GM19468 (cell line): Measurements from ENCODE around the gene ALS2CL.

ENCODE experiments used
- ATAC-seq: cut with Tn5 transposase; IDR thresholded peaks from one replicate; pipeline ENCODE4 v1.9.1; 2021; ENCODE audit warnings: mild to moderate bottlenecking, moderate library complexity, moderate number of reproducible peaks; ENCODE audit not compliant: unreplicated experiment; ENCODE audit errors: extremely low read depth

The ALS2CL gene

GRCh38 chr3:46655271-46655670 is 38.2 kb downstream of the ALS2CL start:
- ATAC-seq, result no peak

- no peak for ATAC-seq
Measured at GRCh38 chr3:46651084-46651483, 42.4 kb downstream of the ALS2CL start.

GRCh38 chr3:46649436-46649835 is 44.0 kb downstream of the ALS2CL start:
- ATAC-seq, result no peak

DNA sequence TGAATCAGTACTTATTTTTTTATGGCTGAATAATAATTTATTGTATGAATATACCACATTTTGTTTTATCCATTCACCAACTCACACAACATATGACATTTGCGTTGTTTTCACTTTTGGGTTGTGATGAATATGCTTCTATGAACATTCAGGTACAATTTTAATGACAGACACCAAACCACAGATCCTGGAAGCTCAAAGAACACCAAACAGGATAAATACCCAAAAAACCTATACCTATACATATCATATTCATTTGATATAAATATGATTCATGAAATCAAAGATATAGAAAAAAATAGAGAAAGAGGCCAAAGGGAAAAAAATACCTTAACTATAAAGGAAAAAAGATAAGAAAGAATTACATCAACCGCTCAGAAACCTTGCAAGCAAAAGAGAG is 45.4 kb downstream of the ALS2CL start:
- no peak for ATAC-seq

- ATAC-seq, result no peak
Measured at GRCh38 chr3:46646700-46647099, 46.8 kb downstream of the ALS2CL start.

- ATAC-seq, result no peak
Measured at GRCh38 chr3:46643701-46644100, 49.8 kb downstream of the ALS2CL start.

DNA sequence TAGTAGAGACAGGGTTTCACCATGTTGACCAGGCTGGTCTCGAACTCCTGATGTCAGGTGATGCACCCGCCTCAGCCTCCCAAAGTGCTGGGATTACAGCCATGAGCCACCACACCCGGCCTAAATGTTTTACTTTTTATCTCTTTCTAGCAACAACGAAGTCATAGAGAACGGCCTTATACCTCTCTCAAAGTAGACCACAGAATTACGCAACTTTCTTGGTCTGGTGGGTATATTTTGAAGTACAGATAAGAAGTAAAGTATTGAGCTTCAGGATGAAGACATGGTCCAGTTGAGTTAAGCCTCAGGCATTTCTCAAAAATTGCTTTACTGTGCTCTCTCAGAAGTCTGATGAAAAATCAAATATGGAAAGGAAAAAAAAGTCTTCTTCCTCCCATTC is 50.5 kb downstream of the ALS2CL start:
- ATAC-seq, result no peak

DNA sequence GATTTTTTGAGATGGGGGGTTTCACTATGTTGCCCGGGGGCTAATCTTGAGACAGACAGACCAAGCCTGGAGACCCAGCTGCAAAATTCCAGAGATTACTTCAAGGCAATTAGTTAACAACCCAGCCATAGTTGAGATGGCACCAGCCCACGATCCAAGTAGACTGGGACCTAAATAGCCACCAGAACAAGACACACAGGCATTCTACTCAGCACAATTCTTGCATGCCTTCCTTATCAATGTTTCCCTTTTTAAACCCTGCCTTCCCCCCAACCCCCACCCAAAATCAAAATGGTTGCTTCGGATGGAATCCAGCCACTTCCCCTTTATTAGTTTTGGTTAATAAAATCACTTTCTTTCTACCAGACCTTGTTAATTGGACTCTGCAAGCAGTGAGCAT is 52.6 kb downstream of the ALS2CL start:
- ATAC-seq, result no peak

DNA sequence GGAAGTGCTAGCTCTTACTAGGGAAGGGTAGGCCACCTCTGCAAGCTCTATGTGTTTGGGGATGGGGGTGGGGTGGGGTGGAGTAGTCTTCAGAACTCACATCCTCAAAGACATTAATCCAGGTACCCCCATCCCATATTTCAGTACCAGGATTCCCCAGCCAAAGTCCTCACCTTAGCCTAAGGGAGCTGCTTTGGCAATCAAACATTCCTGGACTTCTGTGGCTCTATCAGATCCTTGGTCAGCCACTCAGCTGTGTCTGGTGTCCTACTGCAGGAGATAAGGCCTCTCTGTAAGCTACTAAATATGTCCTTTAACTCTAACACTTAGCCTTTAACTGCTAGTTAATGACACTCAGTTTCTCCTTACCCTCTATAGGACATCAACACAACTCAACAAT is 54.3 kb downstream of the ALS2CL start:
- no peak for ATAC-seq

- no peak for ATAC-seq
Measured at GRCh38 chr3:46634856-46635255, 58.6 kb downstream of the ALS2CL start.

GRCh38 chr3:46632792-46633191 is 60.7 kb downstream of the ALS2CL start:
- no peak for ATAC-seq

- ATAC-seq, result peak; percentile 39
Measured at GRCh38 chr3:46629551-46630517, 63.6 kb downstream of the ALS2CL start.

- no peak for ATAC-seq
Measured at GRCh38 chr3:46628901-46629369, 64.5 kb downstream of the ALS2CL start.

DNA sequence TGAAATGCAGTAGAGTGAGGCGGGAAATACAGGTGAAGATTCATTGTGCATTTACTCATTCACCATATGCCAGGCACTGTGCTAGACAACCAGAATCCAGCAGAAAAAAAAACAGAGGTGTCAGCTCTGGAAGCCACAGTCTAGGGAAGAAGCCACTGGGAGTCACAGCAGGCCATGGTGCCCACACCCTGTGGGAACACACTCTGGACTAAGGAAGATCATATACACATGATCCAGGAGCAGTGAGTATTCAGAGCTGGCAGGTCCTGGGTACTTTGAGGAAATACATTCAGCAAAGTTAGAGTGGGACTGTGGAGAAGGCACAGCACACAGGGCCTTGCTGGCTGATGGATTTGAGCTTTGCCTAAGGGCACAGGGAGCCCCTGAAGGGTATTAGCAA is 66.4 kb downstream of the ALS2CL start:
- no peak for ATAC-seq

- ATAC-seq, result no peak
Measured at GRCh38 chr3:46626039-46626438, 67.4 kb downstream of the ALS2CL start.

GRCh38 chr3:46624975-46625490 is 68.4 kb downstream of the ALS2CL start:
- ATAC-seq, result no peak

DNA sequence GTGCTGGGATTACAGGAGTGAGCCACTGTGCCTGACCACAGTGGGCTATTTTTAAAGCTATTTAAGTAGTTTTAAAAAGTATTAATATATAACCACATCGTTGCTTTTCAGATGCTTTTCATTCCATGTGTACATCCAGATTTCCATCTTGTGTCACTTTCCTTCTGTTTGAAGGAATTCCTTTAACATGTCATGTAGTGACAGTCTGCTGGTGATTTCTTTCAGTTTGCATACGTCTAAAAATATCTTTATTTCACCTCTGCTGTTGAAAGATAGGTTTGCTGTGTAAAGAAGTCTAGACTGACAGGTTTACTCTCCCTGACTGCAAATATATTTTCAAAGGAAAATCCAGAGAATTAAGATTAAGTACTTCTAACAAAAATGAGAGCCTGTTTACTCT is 68.9 kb downstream of the ALS2CL start:
- no peak for ATAC-seq

- no peak for ATAC-seq
Measured at GRCh38 chr3:46619845-46620778, 73.4 kb downstream of the ALS2CL start.
